Activated CD4-positive, alpha-beta T cell treated with anti-CD3 and anti-CD28 coated beads for 36 hours (primary cell): ENCODE measurements around the gene FHOD3. TPM values are rescaled to one million over a fixed set of nuclear protein-coding genes. Genes with fewer than 3 reads are reported as not detected.

ENCODE experiments used
- ATAC-seq: fragments of 200-7000 bp; cut with Tn5 transposase; one replicate; pipeline ENCODE4 v1.10.0; 2021; ENCODE audit warnings: mild to moderate bottlenecking, moderate library complexity
- CTCF ChIA-PET: fragments of 350-600 bp; sonication (Branson Sonifier 250); formaldehyde crosslinking; loops from one replicate; lab custom pipeline; 2021; ENCODE audit warnings: antibody characterized with exemption; lab: Charles Lee
- POLR2A ChIA-PET: fragments of 350-600 bp; sonication (Branson Sonifier 250); formaldehyde crosslinking; loops from one replicate; lab custom pipeline; 2021; ENCODE audit warnings: antibody characterized with exemption, inconsistent platforms; lab: Charles Lee
- DNase-seq: peaks from one replicate; pipeline ENCODE4 v3.0.0-alpha.2; 2020
- H3K27ac Mint-ChIP-seq: one replicate; pipeline ENCODE4 v1.8.0; 2021; ENCODE audit warnings: mixed read lengths
- H3K27me3 Mint-ChIP-seq: one replicate; pipeline ENCODE4 v1.8.0; 2021; ENCODE audit warnings: mixed read lengths
- H3K36me3 Mint-ChIP-seq: one replicate; pipeline ENCODE4 v1.8.0; 2021; ENCODE audit warnings: low read depth, mixed read lengths
- H3K4me1 Mint-ChIP-seq: one replicate; pipeline ENCODE4 v1.8.0; 2021; ENCODE audit warnings: mixed read lengths
- H3K4me3 Mint-ChIP-seq: one replicate; pipeline ENCODE4 v1.8.0; 2021; ENCODE audit warnings: mild to moderate bottlenecking, moderate library complexity, mixed read lengths
- H3K9me3 Mint-ChIP-seq: one replicate; pipeline ENCODE4 v1.8.0; 2021; ENCODE audit warnings: low read depth, mixed read lengths
- intact Hi-C, 2 experiments: fragments of 100-400 bp; cut with DNase I in 1 of 2; cut with micrococcal nuclease in 1 of 2; formaldehyde crosslinking; loops; one replicate each; pipeline versions ENCODE4 v1.14.2 to v1.15.1; 2022 to 2024; cut with DNase I, micrococcal nuclease
- total RNA-seq, 2 experiments: library from RNA; stranded (reverse); gene quantifications; one replicate each; pipeline ENCODE4 v1.2.3, GENCODE V29; 2021

FHOD3 gene
- total RNA-seq, 2 experiments from 2014 or later, result not detected

GRCh38 chr18:36732264-36732663 is 434.8 kb downstream of the FHOD3 start:
- no peak for DNase-seq
- ATAC-seq, result no peak
- H3K4me3 Mint-ChIP-seq, result no peak overlapping the region
- no peaks in the 10 kb centered on the region for H3K36me3 Mint-ChIP-seq
- H3K4me1 Mint-ChIP-seq, result no peaks in the 10 kb centered on the region
- no peak overlapping the region for H3K27ac Mint-ChIP-seq
- H3K27me3 Mint-ChIP-seq, result peaks cover 2% of the 10 kb centered on the region
- intact Hi-C loops, result no loop called here
- peaks cover 3% of the 10 kb centered on the region for H3K9me3 Mint-ChIP-seq
- ChIA-PET POLR2A (no interaction called here), CTCF (interaction anchor here (0.6 kb wide), 1 partner anchor 76 kb away, joined by 3 read pairs; no protein-coding TSS in a partner anchor)

DNA sequence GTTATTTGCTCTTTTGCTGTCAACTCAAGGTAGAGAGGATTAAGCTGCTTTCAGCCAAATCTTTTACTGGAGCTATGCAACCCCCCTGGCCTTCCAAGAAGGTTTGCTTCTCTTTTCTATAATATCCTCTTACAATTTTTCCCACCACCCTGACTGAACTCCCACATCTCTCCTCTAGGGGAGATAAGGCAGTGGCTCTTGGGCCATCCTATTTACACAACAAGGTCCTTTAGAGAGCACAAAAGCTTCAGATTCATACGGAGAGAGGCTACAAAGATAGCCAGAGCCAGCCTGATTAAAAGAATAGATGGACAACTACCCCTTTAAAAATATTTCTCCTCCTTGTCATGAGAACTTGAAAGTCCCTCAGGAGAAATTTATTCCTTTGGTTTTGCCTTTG is 435.6 kb downstream of the FHOD3 start:
- CTCF ChIA-PET, result interaction anchor here (0.6 kb wide), 1 partner anchor 75 kb away, joined by 3 read pairs; no protein-coding TSS in a partner anchor
- POLR2A ChIA-PET, result no interaction called here

DNA sequence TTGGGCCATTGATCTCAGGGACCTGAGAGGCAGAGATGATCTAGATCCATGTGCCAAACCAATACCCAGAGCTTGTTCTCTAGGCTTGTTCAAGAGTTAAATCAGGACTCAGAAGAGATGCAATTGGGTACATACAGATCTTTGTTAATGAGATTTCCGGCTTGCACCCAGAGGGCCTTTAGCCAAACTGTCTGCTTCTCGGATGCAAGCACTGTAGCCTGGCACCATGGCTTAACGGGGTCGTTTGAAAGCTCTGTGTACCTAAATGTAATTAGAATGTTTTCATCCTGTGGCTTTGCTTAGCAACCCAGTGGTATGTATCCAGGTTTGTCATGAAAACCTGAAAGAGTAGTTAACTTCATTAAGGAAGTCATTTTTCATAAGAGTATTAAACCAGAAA is 437.1 kb downstream of the FHOD3 start:
- Mint-ChIP-seq H3K4me3 (no peak overlapping the region), H3K27ac (no peak overlapping the region), H3K27me3 (peaks cover 2% of the 10 kb centered on the region), H3K9me3 (peaks cover 3% of the 10 kb centered on the region), H3K36me3 (no peaks in the 10 kb centered on the region), H3K4me1 (no peaks in the 10 kb centered on the region)
- DNase-seq (no peak), ATAC-seq (no peak)
- intact Hi-C loops, result no loop called here
- ChIA-PET CTCF (no interaction called here), POLR2A (no interaction called here)

More for the DNA sequence above, 435.6 kb downstream of the FHOD3 start:
- Mint-ChIP-seq H3K27me3 (peaks cover 2% of the 10 kb centered on the region), H3K36me3 (no peaks in the 10 kb centered on the region), H3K4me3 (no peak overlapping the region), H3K4me1 (no peaks in the 10 kb centered on the region), H3K9me3 (peaks cover 3% of the 10 kb centered on the region), H3K27ac (no peak overlapping the region)
- ATAC-seq, result no peak
- intact Hi-C loops, result no loop called here
- no peak for DNase-seq

GRCh38 chr18:36735130-36735529 is 437.6 kb downstream of the FHOD3 start:
- no peak overlapping the region for H3K27ac Mint-ChIP-seq
- no peaks in the 10 kb centered on the region for H3K4me1 Mint-ChIP-seq
- ATAC-seq, result no peak
- intact Hi-C loops, result no loop called here
- no peak overlapping the region for H3K4me3 Mint-ChIP-seq
- H3K36me3 Mint-ChIP-seq, result no peaks in the 10 kb centered on the region
- ChIA-PET POLR2A (no interaction called here), CTCF (no interaction called here)
- peaks cover 3% of the 10 kb centered on the region for H3K9me3 Mint-ChIP-seq
- H3K27me3 Mint-ChIP-seq, result peaks cover 2% of the 10 kb centered on the region
- DNase-seq, result no peak

- intact Hi-C loops, result no loop called here
- CTCF ChIA-PET, result no interaction called here
- POLR2A ChIA-PET, result no interaction called here
- Mint-ChIP-seq H3K36me3 (no peaks in the 10 kb centered on the region), H3K27ac (no peak overlapping the region), H3K27me3 (peaks cover 1% of the 10 kb centered on the region), H3K4me1 (no peaks in the 10 kb centered on the region), H3K4me3 (no peak overlapping the region), H3K9me3 (peaks cover 3% of the 10 kb centered on the region)
- DNase-seq, result no peak
- no peak for ATAC-seq
These were observed 438.6 kb downstream of the FHOD3 start for GRCh38 chr18:36736094-36736493.

- POLR2A ChIA-PET, result no interaction called here
- no peak overlapping the region for H3K27ac Mint-ChIP-seq
- H3K9me3 Mint-ChIP-seq, result peaks cover 3% of the 10 kb centered on the region
- peaks cover 3% of the 10 kb centered on the region for H3K27me3 Mint-ChIP-seq
- no peak overlapping the region for H3K4me3 Mint-ChIP-seq
- H3K36me3 Mint-ChIP-seq, result no peaks in the 10 kb centered on the region
- ATAC-seq (no peak), DNase-seq (no peak)
- intact Hi-C loops, result no loop called here
- CTCF ChIA-PET, result no interaction called here
- H3K4me1 Mint-ChIP-seq, result no peaks in the 10 kb centered on the region
These were observed 439.8 kb downstream of the FHOD3 start for GRCh38 chr18:36737316-36737715.

- POLR2A ChIA-PET, result no interaction called here
- no peak for DNase-seq
- intact Hi-C loops, result no loop called here
- CTCF ChIA-PET, result no interaction called here
- Mint-ChIP-seq H3K27ac (no peak overlapping the region), H3K36me3 (no peaks in the 10 kb centered on the region), H3K4me1 (no peaks in the 10 kb centered on the region), H3K9me3 (no peaks in the 10 kb centered on the region), H3K27me3 (peaks cover 3% of the 10 kb centered on the region), H3K4me3 (no peak overlapping the region)
- ATAC-seq, result no peak
These were observed 446.9 kb downstream of the FHOD3 start for GRCh38 chr18:36744261-36744876.

- ChIA-PET POLR2A (interaction anchor here (0.7 kb wide), 1 partner anchor 38 kb away, joined by 4 read pairs; no protein-coding TSS in a partner anchor), CTCF (no interaction called here)
- no peaks in the 10 kb centered on the region for H3K9me3 Mint-ChIP-seq
- intact Hi-C loops, result no loop called here
- no peak overlapping the region for H3K4me3 Mint-ChIP-seq
- H3K4me1 Mint-ChIP-seq, result no peaks in the 10 kb centered on the region
- no peak overlapping the region for H3K27ac Mint-ChIP-seq
- no peaks in the 10 kb centered on the region for H3K36me3 Mint-ChIP-seq
- H3K27me3 Mint-ChIP-seq, result peaks cover 3% of the 10 kb centered on the region
- no peak for DNase-seq
- no peak for ATAC-seq
These were observed 447.9 kb downstream of the FHOD3 start for GRCh38 chr18:36745219-36745975.

- no peak for DNase-seq
- peaks cover 7% of the 10 kb centered on the region for H3K27me3 Mint-ChIP-seq
- no peak for ATAC-seq
- H3K9me3 Mint-ChIP-seq, result no peaks in the 10 kb centered on the region
- no peak overlapping the region for H3K27ac Mint-ChIP-seq
- H3K4me3 Mint-ChIP-seq, result no peak overlapping the region
- ChIA-PET POLR2A (no interaction called here), CTCF (no interaction called here)
- no peaks in the 10 kb centered on the region for H3K36me3 Mint-ChIP-seq
- intact Hi-C loops, result no loop called here
- no peaks in the 10 kb centered on the region for H3K4me1 Mint-ChIP-seq
These were observed 455.7 kb downstream of the FHOD3 start for GRCh38 chr18:36752929-36753865.

DNA sequence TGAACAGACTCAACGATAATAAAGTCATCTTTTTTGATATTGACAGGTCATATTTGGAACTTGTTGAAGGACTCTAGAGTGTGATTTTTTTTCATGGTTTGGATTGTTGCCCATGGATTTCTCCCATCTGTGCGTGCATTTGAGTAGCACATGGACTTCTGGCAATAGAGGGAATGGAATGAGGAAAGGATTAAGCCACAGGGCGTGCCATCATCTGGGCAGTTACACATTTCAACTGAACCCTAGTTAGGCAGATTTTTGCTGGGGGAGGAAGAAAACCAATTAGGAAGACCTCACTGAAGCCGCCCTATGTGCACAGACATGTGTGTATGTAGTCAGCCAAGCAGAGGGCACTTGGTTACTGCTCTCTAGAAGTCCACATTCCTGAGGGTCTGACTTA is 458.7 kb downstream of the FHOD3 start:
- intact Hi-C loops, result loop anchor here in 1 of 2 experiments (5.0 kb wide), 1 partner anchor 69 kb away; no protein-coding TSS in a partner anchor
- POLR2A ChIA-PET, result no interaction called here
- no peak for ATAC-seq
- CTCF ChIA-PET, result no interaction called here
- Mint-ChIP-seq H3K4me1 (no peaks in the 10 kb centered on the region), H3K4me3 (no peak overlapping the region), H3K9me3 (no peaks in the 10 kb centered on the region), H3K27me3 (peaks cover 7% of the 10 kb centered on the region), H3K36me3 (no peaks in the 10 kb centered on the region), H3K27ac (no peak overlapping the region)
- no peak for DNase-seq

DNA sequence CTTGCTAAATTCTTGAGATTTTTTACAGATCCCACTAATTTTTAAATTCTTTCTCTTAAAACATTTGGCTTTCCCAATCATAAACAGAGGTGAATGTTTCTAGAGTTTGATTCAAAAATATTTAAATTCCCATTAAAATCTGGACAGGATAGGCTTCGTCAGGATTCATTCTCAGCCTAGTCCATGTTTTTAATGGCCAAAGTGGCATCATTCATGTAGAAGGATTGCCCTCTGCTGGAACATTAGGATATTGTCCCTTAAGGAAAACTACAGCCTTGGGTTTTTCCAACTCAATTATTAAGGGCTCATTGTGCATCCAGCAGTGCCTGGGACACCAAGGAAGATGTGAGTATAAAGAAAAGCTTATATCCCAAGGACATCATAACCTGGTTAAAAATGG is 459.6 kb downstream of the FHOD3 start:
- Mint-ChIP-seq H3K4me3 (no peak overlapping the region), H3K4me1 (no peaks in the 10 kb centered on the region), H3K27ac (no peak overlapping the region), H3K36me3 (no peaks in the 10 kb centered on the region), H3K9me3 (no peaks in the 10 kb centered on the region), H3K27me3 (peaks cover 9% of the 10 kb centered on the region)
- CTCF ChIA-PET, result interaction anchor here (0.6 to 0.9 kb wide), 2 partner anchors 70 to 381 kb away, joined by 3 read pairs; no protein-coding TSS in a partner anchor
- DNase-seq (no peak), ATAC-seq (no peak)
- intact Hi-C loops, result loop anchor here (1.0 to 5.0 kb wide), 2 partner anchors 69 to 70 kb away; no protein-coding TSS in a partner anchor
- POLR2A ChIA-PET, result no interaction called here
